Loucy (cell line): ENCODE measurements around the gene CLECL1.

Experiments used
- CTCF ChIP-seq: fragments of 200-600 bp; sonication (generic); conservative IDR thresholded peaks from 2 replicates; pipeline ENCODE4 v1.5.1; 2014; ENCODE audit warnings: mild to moderate bottlenecking, antibody characterized with exemption, low read length
- EZH2phosphoT487 ChIP-seq: fragments of 200-600 bp; IDR thresholded peaks from 2 replicates; pipeline ENCODE4 v1.6.1; 2018; ENCODE audit warnings: antibody characterized with exemption, mild to moderate bottlenecking, moderate library complexity, borderline replicate concordance

- no peak for TF ChIP-seq CTCF
- no peak for TF ChIP-seq EZH2phosphoT487
Measured at GRCh38 chr12:9694241-9694640, 38.7 kb downstream of the CLECL1 start.
